Ishikawa (cell line): ENCODE results near the gene GNA15.

Experiments used
- CEBPB ChIP-seq: IDR thresholded peaks from 2 replicates; pipeline ENCODE4 v1.6.1; 2012
- CREB1 ChIP-seq: IDR thresholded peaks from 2 replicates; pipeline ENCODE4 v1.6.1; 2012; ENCODE audit warnings: low read depth
- EGR1 ChIP-seq: IDR thresholded peaks from 2 replicates; pipeline ENCODE4 v1.6.1; 2012
- EP300 ChIP-seq: IDR thresholded peaks from 2 replicates; pipeline ENCODE4 v1.6.1; 2012; ENCODE audit warnings: borderline replicate concordance
- FOXM1 ChIP-seq: IDR thresholded peaks from 2 replicates; pipeline ENCODE4 v1.6.1; 2012; ENCODE audit warnings: low read depth, borderline replicate concordance
- NFIC ChIP-seq: IDR thresholded peaks from 2 replicates; pipeline ENCODE4 v1.6.1; 2012
- RAD21 ChIP-seq: IDR thresholded peaks from 2 replicates; pipeline ENCODE4 v1.6.1; 2012; ENCODE audit warnings: low read depth
- TAF1 ChIP-seq: IDR thresholded peaks from 2 replicates; pipeline ENCODE4 v1.6.1; 2012; ENCODE audit warnings: low read depth, mild to moderate bottlenecking
- TEAD4 ChIP-seq: IDR thresholded peaks from 2 replicates; pipeline ENCODE4 v1.6.1; 2012
- YY1 ChIP-seq: IDR thresholded peaks from 2 replicates; pipeline ENCODE4 v1.6.1; 2012; ENCODE audit warnings: low read depth
- ZBTB7A ChIP-seq: IDR thresholded peaks from 2 replicates; pipeline ENCODE4 v1.6.1; 2012; ENCODE audit warnings: low read depth
- TF ChIP-seq, protein P1 (sequence below): IDR thresholded peaks from 2 replicates; pipeline ENCODE4 v1.6.1; 2012; ENCODE audit warnings: low read depth, mild to moderate bottlenecking
- TF ChIP-seq, protein P2 (sequence below): IDR thresholded peaks from 2 replicates; pipeline ENCODE4 v1.6.1; 2012
- TF ChIP-seq, protein P3 (sequence below): IDR thresholded peaks from 2 replicates; pipeline ENCODE4 v1.6.1; 2012

DNA sequence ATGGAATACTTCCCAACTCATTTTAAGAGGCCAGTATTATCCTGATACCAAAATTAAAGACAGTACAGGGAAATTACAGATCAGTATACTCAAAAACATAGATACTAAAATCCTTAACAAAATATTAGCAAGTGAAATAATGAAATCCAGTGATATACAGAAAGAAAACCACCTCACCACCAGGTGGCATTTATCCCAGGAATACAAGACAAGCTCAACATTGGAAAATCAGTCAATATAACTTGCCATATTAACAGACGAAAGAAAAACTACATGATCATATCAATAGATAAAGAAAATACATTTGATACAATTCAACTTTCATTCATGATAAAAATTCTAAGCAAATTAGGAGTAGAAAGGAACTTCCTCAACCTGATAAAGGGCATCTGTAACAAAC is 6.7 kb upstream of the GNA15 start:
- TF ChIP-seq, protein P1, sequence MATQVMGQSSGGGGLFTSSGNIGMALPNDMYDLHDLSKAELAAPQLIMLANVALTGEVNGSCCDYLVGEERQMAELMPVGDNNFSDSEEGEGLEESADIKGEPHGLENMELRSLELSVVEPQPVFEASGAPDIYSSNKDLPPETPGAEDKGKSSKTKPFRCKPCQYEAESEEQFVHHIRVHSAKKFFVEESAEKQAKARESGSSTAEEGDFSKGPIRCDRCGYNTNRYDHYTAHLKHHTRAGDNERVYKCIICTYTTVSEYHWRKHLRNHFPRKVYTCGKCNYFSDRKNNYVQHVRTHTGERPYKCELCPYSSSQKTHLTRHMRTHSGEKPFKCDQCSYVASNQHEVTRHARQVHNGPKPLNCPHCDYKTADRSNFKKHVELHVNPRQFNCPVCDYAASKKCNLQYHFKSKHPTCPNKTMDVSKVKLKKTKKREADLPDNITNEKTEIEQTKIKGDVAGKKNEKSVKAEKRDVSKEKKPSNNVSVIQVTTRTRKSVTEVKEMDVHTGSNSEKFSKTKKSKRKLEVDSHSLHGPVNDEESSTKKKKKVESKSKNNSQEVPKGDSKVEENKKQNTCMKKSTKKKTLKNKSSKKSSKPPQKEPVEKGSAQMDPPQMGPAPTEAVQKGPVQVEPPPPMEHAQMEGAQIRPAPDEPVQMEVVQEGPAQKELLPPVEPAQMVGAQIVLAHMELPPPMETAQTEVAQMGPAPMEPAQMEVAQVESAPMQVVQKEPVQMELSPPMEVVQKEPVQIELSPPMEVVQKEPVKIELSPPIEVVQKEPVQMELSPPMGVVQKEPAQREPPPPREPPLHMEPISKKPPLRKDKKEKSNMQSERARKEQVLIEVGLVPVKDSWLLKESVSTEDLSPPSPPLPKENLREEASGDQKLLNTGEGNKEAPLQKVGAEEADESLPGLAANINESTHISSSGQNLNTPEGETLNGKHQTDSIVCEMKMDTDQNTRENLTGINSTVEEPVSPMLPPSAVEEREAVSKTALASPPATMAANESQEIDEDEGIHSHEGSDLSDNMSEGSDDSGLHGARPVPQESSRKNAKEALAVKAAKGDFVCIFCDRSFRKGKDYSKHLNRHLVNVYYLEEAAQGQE: no peak
- TF ChIP-seq EP300 (no peak), RAD21 (peak; percentile 52), EGR1 (no peak), YY1 (no peak), FOXM1 (no peak), NFIC (no peak), CEBPB (no peak), ZBTB7A (no peak), CREB1 (no peak), TEAD4 (no peak), TAF1 (no peak)
- TF ChIP-seq, protein P2, sequence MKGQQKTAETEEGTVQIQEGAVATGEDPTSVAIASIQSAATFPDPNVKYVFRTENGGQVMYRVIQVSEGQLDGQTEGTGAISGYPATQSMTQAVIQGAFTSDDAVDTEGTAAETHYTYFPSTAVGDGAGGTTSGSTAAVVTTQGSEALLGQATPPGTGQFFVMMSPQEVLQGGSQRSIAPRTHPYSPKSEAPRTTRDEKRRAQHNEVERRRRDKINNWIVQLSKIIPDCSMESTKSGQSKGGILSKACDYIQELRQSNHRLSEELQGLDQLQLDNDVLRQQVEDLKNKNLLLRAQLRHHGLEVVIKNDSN: no peak
- TF ChIP-seq, protein P3, sequence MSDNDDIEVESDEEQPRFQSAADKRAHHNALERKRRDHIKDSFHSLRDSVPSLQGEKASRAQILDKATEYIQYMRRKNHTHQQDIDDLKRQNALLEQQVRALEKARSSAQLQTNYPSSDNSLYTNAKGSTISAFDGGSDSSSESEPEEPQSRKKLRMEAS: no peak
